ENCODE data around the gene SLC43A2.

DNA sequence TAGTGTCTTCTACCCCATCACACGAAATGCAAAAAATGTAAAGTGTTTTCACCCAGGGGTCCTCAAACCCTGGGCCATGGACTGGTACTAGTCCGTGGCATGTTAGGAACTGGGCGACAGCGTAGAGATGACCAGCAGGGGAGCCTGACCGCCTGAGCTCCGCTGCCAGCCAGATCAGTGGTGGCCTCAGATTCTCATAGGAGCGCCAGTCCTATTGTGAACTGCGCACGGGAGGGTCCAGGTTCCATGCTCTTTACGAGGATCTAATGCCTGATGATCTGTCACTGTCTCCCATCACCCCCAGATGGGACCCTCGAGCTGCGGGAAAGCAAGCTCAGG, 12.4 kb upstream of the SLC43A2 start:
- TF ChIP-seq POLR2A (IDR thresholded peaks at IDR 0.05) (no peak), POLR2AphosphoS5 (IDR thresholded peaks at IDR 0.05) (no peak), EP300 (IDR thresholded peaks at IDR 0.05) (no peak)
- TF ChIP-seq, protein P1, sequence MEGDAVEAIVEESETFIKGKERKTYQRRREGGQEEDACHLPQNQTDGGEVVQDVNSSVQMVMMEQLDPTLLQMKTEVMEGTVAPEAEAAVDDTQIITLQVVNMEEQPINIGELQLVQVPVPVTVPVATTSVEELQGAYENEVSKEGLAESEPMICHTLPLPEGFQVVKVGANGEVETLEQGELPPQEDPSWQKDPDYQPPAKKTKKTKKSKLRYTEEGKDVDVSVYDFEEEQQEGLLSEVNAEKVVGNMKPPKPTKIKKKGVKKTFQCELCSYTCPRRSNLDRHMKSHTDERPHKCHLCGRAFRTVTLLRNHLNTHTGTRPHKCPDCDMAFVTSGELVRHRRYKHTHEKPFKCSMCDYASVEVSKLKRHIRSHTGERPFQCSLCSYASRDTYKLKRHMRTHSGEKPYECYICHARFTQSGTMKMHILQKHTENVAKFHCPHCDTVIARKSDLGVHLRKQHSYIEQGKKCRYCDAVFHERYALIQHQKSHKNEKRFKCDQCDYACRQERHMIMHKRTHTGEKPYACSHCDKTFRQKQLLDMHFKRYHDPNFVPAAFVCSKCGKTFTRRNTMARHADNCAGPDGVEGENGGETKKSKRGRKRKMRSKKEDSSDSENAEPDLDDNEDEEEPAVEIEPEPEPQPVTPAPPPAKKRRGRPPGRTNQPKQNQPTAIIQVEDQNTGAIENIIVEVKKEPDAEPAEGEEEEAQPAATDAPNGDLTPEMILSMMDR (IDR thresholded peaks at IDR 0.05) = no peak

Data from upper lobe of left lung (tissue), 4 donors.